K562 (cell line): Measurements from ENCODE around the gene TMEM185B.

Experiments
- CLOCK ChIP-seq: fragments of 250-450 bp; sonication (Bioruptor Pico); IDR thresholded peaks from 2 replicates; pipeline ENCODE4 v1.4.0; 2020; ENCODE audit warnings: mild to moderate bottlenecking, moderate library complexity, borderline replicate concordance
- CTCF ChIP-seq, 3 experiments: IDR thresholded peaks in 2 of 3; conservative IDR thresholded peaks in 1 of 3; 2 replicates each; pipeline ENCODE4 v1.5.1; 2011 to 2012; ENCODE audit warnings: low read length in 3 of 3, mild to moderate bottlenecking in 3 of 3, control low read depth in 2 of 3, improper control_type of control experiment in 1 of 3, inconsistent platforms in 1 of 3, low read depth in 1 of 3, mixed read lengths in 1 of 3, moderate library complexity in 1 of 3; ENCODE audit not compliant: insufficient read depth in 2 of 3
- ETV5 ChIP-seq: sonication (generic); formaldehyde crosslinking; IDR thresholded peaks from 2 replicates; pipeline ENCODE4 v1.4.0; 2020; ENCODE audit warnings: low read depth, mild to moderate bottlenecking, missing genetic modification reagents
- JUN ChIP-seq, 2 experiments: sonication (generic) in 1 of 2; formaldehyde crosslinking in 1 of 2; IDR thresholded peaks; 2 replicates each; pipeline versions ENCODE4 v1.6.1 to v1.8.0; 2012 to 2022; ENCODE audit warnings: borderline replicate concordance in 2 of 2, mild to moderate bottlenecking in 2 of 2, improper control_type of control experiment in 1 of 2, low read depth in 1 of 2, low read length in 1 of 2, missing genetic modification reagents in 1 of 2
- MTA3 ChIP-seq: fragments of 450-650 bp; formaldehyde crosslinking; IDR thresholded peaks from 2 replicates; pipeline ENCODE4 v1.6.1; 2017; ENCODE audit warnings: mild to moderate bottlenecking, borderline replicate concordance
- NR3C1 ChIP-seq: sonication (generic); formaldehyde crosslinking; IDR thresholded peaks from 2 replicates; pipeline ENCODE4 v1.8.1; 2022; ENCODE audit warnings: missing genetic modification reagents
- POLR2A ChIP-seq: fragments of 450-650 bp; conservative IDR thresholded peaks from 2 replicates; pipeline ENCODE4 v1.6.1; 2016
- POLR2AphosphoS5 ChIP-seq: IDR thresholded peaks from 2 replicates; pipeline ENCODE4 v1.6.1; 2011; ENCODE audit warnings: mild to moderate bottlenecking, low read depth, low read length, moderate library complexity; ENCODE audit not compliant: control insufficient read depth, insufficient read depth
- RUNX1 ChIP-seq: sonication (generic); IDR thresholded peaks from 2 replicates; pipeline ENCODE4 v1.6.1; 2016; ENCODE audit warnings: antibody characterized with exemption, low read depth
- SNIP1 ChIP-seq: fragments of 450-650 bp; IDR thresholded peaks from 2 replicates; pipeline ENCODE4 v1.7.1; 2017; ENCODE audit warnings: low read depth, mild to moderate bottlenecking
- ZBTB33 ChIP-seq: sonication (generic); formaldehyde crosslinking; IDR thresholded peaks from 2 replicates; pipeline ENCODE4 v1.8.1; 2023; ENCODE audit warnings: mild to moderate bottlenecking, missing genetic modification reagents

- TF ChIP-seq RUNX1 (no peak), SNIP1 (no peak), ZBTB33 (no peak), MTA3 (no peak), NR3C1 (CRISPR knock-in tag) (no peak), CTCF (IDR thresholded peaks at IDR 0.05 in 2 of 3, conservative IDR thresholded peaks at IDR 0.05 in 1 of 3; ENCODE audit: insufficient read depth in 2 of 3, low read depth in 1 of 3, low read length in 3 of 3) (no peak), POLR2A (no peak), JUN (IDR thresholded peaks at IDR 0.05; ENCODE audit: borderline replicate concordance, low read depth, low read length) (no peak), JUN (CRISPR knock-in tag; IDR thresholded peaks at IDR 0.05; ENCODE audit: borderline replicate concordance) (no peak), CLOCK (CRISPR knock-in tag) (no peak), POLR2AphosphoS5 (no peak), ETV5 (CRISPR knock-in tag) (no peak)
Measured at GRCh38 chr2:120243875-120244553, 20.8 kb upstream of the TMEM185B start.
